GM13976 (cell line): ENCODE data around the gene OSTN.

ENCODE experiments used
- DNase-seq: peaks from one replicate; pipeline ENCODE4 v3.0.0; 2012; ENCODE audit warnings: low spot score
- in situ Hi-C: fragments of 300-500 bp; cut with MboI; formaldehyde crosslinking; loops from one replicate; pipeline ENCODE4 v1.12.0; 2022; ENCODE audit warnings: low sequenced_read_pairs, mixed read lengths, inconsistent platforms; ENCODE audit not compliant: unreplicated experiment
- TF ChIP-seq, protein P1 (sequence below): IDR thresholded peaks from 2 replicates; pipeline ENCODE4 v1.5.1; 2012; ENCODE audit warnings: borderline replicate concordance, mild to moderate bottlenecking; ENCODE audit not compliant: insufficient read depth; ENCODE audit errors: extremely low read depth, missing control alignments, control extremely low read depth

Gene OSTN

GRCh38 chr3:191301782-191302411, 102.9 kb downstream of the OSTN start:
- TF ChIP-seq, protein P1, sequence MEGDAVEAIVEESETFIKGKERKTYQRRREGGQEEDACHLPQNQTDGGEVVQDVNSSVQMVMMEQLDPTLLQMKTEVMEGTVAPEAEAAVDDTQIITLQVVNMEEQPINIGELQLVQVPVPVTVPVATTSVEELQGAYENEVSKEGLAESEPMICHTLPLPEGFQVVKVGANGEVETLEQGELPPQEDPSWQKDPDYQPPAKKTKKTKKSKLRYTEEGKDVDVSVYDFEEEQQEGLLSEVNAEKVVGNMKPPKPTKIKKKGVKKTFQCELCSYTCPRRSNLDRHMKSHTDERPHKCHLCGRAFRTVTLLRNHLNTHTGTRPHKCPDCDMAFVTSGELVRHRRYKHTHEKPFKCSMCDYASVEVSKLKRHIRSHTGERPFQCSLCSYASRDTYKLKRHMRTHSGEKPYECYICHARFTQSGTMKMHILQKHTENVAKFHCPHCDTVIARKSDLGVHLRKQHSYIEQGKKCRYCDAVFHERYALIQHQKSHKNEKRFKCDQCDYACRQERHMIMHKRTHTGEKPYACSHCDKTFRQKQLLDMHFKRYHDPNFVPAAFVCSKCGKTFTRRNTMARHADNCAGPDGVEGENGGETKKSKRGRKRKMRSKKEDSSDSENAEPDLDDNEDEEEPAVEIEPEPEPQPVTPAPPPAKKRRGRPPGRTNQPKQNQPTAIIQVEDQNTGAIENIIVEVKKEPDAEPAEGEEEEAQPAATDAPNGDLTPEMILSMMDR = no peak
- in situ Hi-C loops = no loop called here
- DNase-seq = no peak

- in situ Hi-C loops = no loop called here
- DNase-seq = no peak
- TF ChIP-seq, protein P1 = no peak
Observed at GRCh38 chr3:191302451-191302850, 103.4 kb downstream of the OSTN start.

DNA sequence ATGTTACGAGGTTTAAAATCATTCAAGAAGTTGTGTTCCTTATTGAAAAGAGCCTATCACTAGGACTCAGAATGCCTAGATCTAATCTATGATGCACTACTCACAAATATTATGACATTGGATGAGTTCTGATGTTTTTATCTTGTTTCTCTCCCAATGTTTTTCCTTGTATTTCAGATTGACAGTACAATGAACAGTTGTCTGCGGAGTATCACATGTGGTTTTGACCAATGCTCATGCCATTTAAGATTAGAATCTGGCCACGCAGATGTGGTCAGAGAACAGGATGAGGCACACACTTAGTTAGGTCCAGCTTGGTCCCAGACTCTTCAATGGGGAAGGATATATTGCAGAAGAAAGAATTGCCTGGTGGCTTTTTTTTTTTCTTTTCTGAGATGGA, 104.6 kb downstream of the OSTN start:
- TF ChIP-seq, protein P1 = no peak
- in situ Hi-C loops = no loop called here
- DNase-seq = no peak

- TF ChIP-seq, protein P1 = no peak
- in situ Hi-C loops = no loop called here
- DNase-seq = no peak
Observed at GRCh38 chr3:191306428-191306827, 107.4 kb downstream of the OSTN start.

GRCh38 chr3:191307341-191307740, 108.3 kb downstream of the OSTN start:
- TF ChIP-seq, protein P1 = no peak
- in situ Hi-C loops = no loop called here
- DNase-seq = no peak

DNA sequence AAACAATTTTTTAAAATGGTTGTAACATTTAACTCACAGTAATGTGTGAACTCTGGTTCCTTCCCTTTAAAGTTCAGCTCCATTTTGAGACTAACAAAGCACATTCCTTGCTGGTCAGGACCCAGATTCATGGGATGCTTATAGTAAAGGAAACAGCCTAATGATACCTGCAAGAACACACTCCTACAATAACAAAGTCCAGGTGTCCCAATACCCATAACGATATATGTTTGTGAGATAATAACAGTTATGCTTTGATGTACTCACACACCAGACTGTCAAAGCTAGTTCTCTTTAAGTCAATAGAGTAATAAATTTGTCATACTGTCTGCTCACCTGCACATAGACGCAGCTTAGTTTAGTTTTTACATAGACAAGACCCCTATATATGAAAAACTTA, 114.3 kb downstream of the OSTN start:
- in situ Hi-C loops = no loop called here
- TF ChIP-seq, protein P1 = no peak
- no peak for DNase-seq
